SK-N-SH (cell line): ENCODE results near the gene IGFALS. TPM values are rescaled to one million over a fixed set of nuclear protein-coding genes. Genes with fewer than 3 reads are reported as not detected.

Experiments
- CTCF ChIA-PET: fragments of 300-600, 350-600 bp; formaldehyde crosslinking; extraction: SDS; loops from one replicate; lab custom pipeline; 2021; lab: Yijun Ruan, JAX
- POLR2A ChIA-PET: fragments of 350-600 bp; sonication (Branson Sonifier 250); formaldehyde crosslinking; extraction: SDS; loops from one replicate; lab custom pipeline; 2020; ENCODE audit warnings: antibody characterized with exemption, inconsistent platforms; lab: Yijun Ruan, JAX
- DNase-seq: peaks from one replicate; pipeline ENCODE4 v3.0.0; 2012
- H2AFZ ChIP-seq: fragments of 200-600 bp; sonication (generic); 2 replicates; pipeline ENCODE4 v1.8.1; 2016; ENCODE audit warnings: antibody characterized with exemption, mild to moderate bottlenecking, low read depth
- H3F3A ChIP-seq: fragments of 200-600 bp; sonication (generic); replicated peaks from 2 replicates; pipeline ENCODE3; 2016; ENCODE audit warnings: antibody characterized with exemption, mild to moderate bottlenecking; ENCODE audit not compliant: insufficient read depth
- H3K27ac ChIP-seq, 2 experiments: fragments of 200-500 bp in 1 of 2; fragments of 200-600 bp in 1 of 2; sonication (Bioruptor generic) in 1 of 2; sonication (generic), shearing (Covaris generic) in 1 of 2; 2 replicates each; pipeline versions ENCODE4 v1.5.1 to v1.6.1; 2014 to 2016; ENCODE audit warnings: low read depth in 2 of 2, inconsistent platforms in 1 of 2, low read length in 1 of 2, mild to moderate bottlenecking in 1 of 2, mixed read lengths in 1 of 2
- H3K27me3 ChIP-seq: fragments of 200-600 bp; sonication (generic), shearing (Covaris generic); 2 replicates; pipeline ENCODE4 v1.6.1; 2016; ENCODE audit warnings: mixed run types; ENCODE audit not compliant: insufficient read depth
- H3K36me3 ChIP-seq, 2 experiments: fragments of 200-500 bp in 1 of 2; fragments of 200-600 bp in 1 of 2; sonication (Bioruptor generic) in 1 of 2; sonication (generic) in 1 of 2; replicated peaks in 1 of 2; 2 replicates each; pipeline versions ENCODE3 to v1.5.1; 2014 to 2016; ENCODE audit warnings: low read length in 1 of 2, mild to moderate bottlenecking in 1 of 2; ENCODE audit not compliant: insufficient read depth in 2 of 2, control insufficient read depth in 1 of 2
- H3K4me1 ChIP-seq, 2 experiments: fragments of 200-500 bp in 1 of 2; fragments of 200-600 bp in 1 of 2; sonication (Bioruptor generic) in 1 of 2; sonication (generic), shearing (Covaris generic) in 1 of 2; 2 replicates each; pipeline versions ENCODE4 v1.5.1 to v1.6.1; 2014 to 2016; ENCODE audit warnings: low read depth in 1 of 2, low read length in 1 of 2, mixed run types in 1 of 2; ENCODE audit not compliant: insufficient read depth in 2 of 2, control insufficient read depth in 1 of 2
- H3K4me2 ChIP-seq: fragments of 200-600 bp; sonication (generic), shearing (Covaris generic); 2 replicates; pipeline ENCODE4 v1.6.1; 2017; ENCODE audit warnings: mixed run types
- H3K4me3 ChIP-seq, 2 experiments: fragments of 200-500 bp in 1 of 2; fragments of 200-600 bp in 1 of 2; sonication (Bioruptor generic) in 1 of 2; sonication (generic), shearing (Covaris generic) in 1 of 2; 2 replicates each; pipeline versions ENCODE4 v1.5.1 to v1.8.1; 2014 to 2016; ENCODE audit warnings: low read depth in 2 of 2, inconsistent platforms in 1 of 2, low read length in 1 of 2, mild to moderate bottlenecking in 1 of 2, mixed read lengths in 1 of 2, moderate library complexity in 1 of 2
- H3K79me2 ChIP-seq: fragments of 200-600 bp; sonication (generic); 2 replicates; pipeline ENCODE4 v1.8.1; 2017; ENCODE audit warnings: mild to moderate bottlenecking; ENCODE audit not compliant: insufficient read depth
- H3K9ac ChIP-seq: fragments of 200-600 bp; sonication (generic); 2 replicates; pipeline ENCODE4 v1.6.1; 2017; ENCODE audit warnings: mixed run types
- H3K9me2 ChIP-seq: fragments of 200-600 bp; sonication (generic); 2 replicates; pipeline ENCODE4 v1.6.1; 2017; ENCODE audit warnings: mixed run types
- H3K9me3 ChIP-seq: fragments of 200-600 bp; sonication (generic); 2 replicates; pipeline ENCODE4 v1.6.1; 2017; ENCODE audit warnings: mixed run types, mild to moderate bottlenecking, moderate library complexity
- H4K20me1 ChIP-seq: fragments of 200-600 bp; sonication (generic); 2 replicates; pipeline ENCODE4 v1.6.1; 2017; ENCODE audit warnings: mild to moderate bottlenecking, mixed run types; ENCODE audit not compliant: insufficient read depth
- CTCF ChIP-seq: fragments of 200-600 bp; sonication (generic); IDR thresholded peaks from 2 replicates; pipeline ENCODE4 v1.6.1; 2017; ENCODE audit warnings: antibody characterized with exemption, mild to moderate bottlenecking, moderate library complexity
- FOXM1 ChIP-seq: IDR thresholded peaks from 2 replicates; pipeline ENCODE4 v1.4.0; 2012; ENCODE audit warnings: low read depth, mild to moderate bottlenecking
- GATA2 ChIP-seq: sonication (generic); formaldehyde crosslinking; IDR thresholded peaks from 2 replicates; pipeline ENCODE4 v1.5.0; 2020; ENCODE audit warnings: mild to moderate bottlenecking, missing genetic modification reagents
- JUND ChIP-seq: IDR thresholded peaks from 2 replicates; pipeline ENCODE4 v1.4.0; 2012
- NRF1 ChIP-seq: IDR thresholded peaks from 2 replicates; pipeline ENCODE4 v1.6.1; 2012; ENCODE audit warnings: low read depth, mild to moderate bottlenecking, low read length
- TCF12 ChIP-seq: IDR thresholded peaks from 2 replicates; pipeline ENCODE4 v1.4.0; 2012
- USF1 ChIP-seq: IDR thresholded peaks from 2 replicates; pipeline ENCODE4 v1.4.0; 2012; ENCODE audit warnings: low read depth, borderline replicate concordance
- ZBTB33 ChIP-seq: IDR thresholded peaks from 2 replicates; pipeline ENCODE4 v1.4.0; 2012; ENCODE audit warnings: low read depth, borderline replicate concordance
- WGBS: methylation state at CpG from one replicate; pipeline ENCODE4 v1.1.6; 2017; ENCODE audit warnings: low lambda C conversion rate; 5-methylcytosine and 5-hydroxymethylcytosine counted together
- polyA plus RNA-seq, 3 experiments: library from polyadenylated mRNA; depleted of rRNA; stranded (reverse); fragments of >200 nt; gene quantifications; 2 replicates each; pipeline ENCODE4 v1.2.3, GENCODE V29; 2012

The IGFALS gene
- polyA plus RNA-seq, 1 of the 3 experiments (the other 2 are of a cell fraction) = 0.02 TPM

GRCh38 chr16:1775006-1775845 lies 18.3 kb downstream of the IGFALS start:
- Histone ChIP-seq H2AFZ (no peak overlapping the region), H3K27me3 (no peaks in the 10 kb centered on the region), H3K9me2 (no peaks in the 10 kb centered on the region), H3K4me3 (no peak overlapping the region), H3K9me3 (no peaks in the 10 kb centered on the region), H3F3A (peaks cover 7% of the 10 kb centered on the region), H3K79me2 (peaks cover 31% of the 10 kb centered on the region), H3K9ac (no peak overlapping the region), H3K27ac (no peak overlapping the region)
- POLR2A ChIA-PET = no interaction called here
- no peak for TF ChIP-seq CTCF
- TF ChIP-seq, all 33 proteins: peak for 0
- Histone ChIP-seq H3K36me3 (peaks cover 5 to 37% of the 10 kb centered on the region in 2 experiments), H4K20me1 (peaks cover 6% of the 10 kb centered on the region; the same call in 1 of the 2 replicates), H3K4me2 (0 out of 2 replicates have a peak overlapping the region, but pooled peaks have one; percentile 95), H3K4me1 (peaks cover 0 to 25% of the 10 kb centered on the region in 2 experiments; a peak in 2 of 4 replicates)
- DNase-seq = no peak
- CTCF ChIA-PET = interaction anchor here (1.4 to 4.4 kb wide), 2 partner anchors 8 to 14 kb away, joined by 3 to 40 read pairs; partner anchors contain the start of genes NUBP2 and SPSB3
- WGBS = 89% methylated on average over 21 of the region's 30 CpGs

GRCh38 chr16:1774448-1774780 lies 19.1 kb downstream of the IGFALS start:
- H3K27ac ChIP-seq = no peak overlapping the region; a peak in 1 of 4 replicates
- no peak overlapping the region; the same call in 1 of the 2 replicates for H3K9ac ChIP-seq
- no peaks in the 10 kb centered on the region for H3K9me3 ChIP-seq
- peaks cover 11% of the 10 kb centered on the region for H3F3A ChIP-seq
- H3K9me2 ChIP-seq = no peaks in the 10 kb centered on the region
- TF ChIP-seq JUND (no peak), NRF1 (no peak), GATA2 (CRISPR knock-in tag) (no peak), ZBTB33 (no peak), TCF12 (no peak), FOXM1 (no peak), USF1 (no peak)
- no peak overlapping the region for H2AFZ ChIP-seq
- peaks cover 6 to 39% of the 10 kb centered on the region in 2 experiments for H3K36me3 ChIP-seq
- H3K4me3 ChIP-seq = peak overlapping the region; percentile 90 to 91
- H3K79me2 ChIP-seq = peaks cover 31% of the 10 kb centered on the region
- DNase-seq = no peak
- H3K4me2 ChIP-seq = peak overlapping the region; percentile 95
- 87% methylated on average over 7 of the region's 7 CpGs for WGBS
- H4K20me1 ChIP-seq = peaks cover 9% of the 10 kb centered on the region; the same call in 1 of the 2 replicates
- peaks cover 0 to 32% of the 10 kb centered on the region in 2 experiments; a peak in 2 of 4 replicates for H3K4me1 ChIP-seq
- no peaks in the 10 kb centered on the region for H3K27me3 ChIP-seq
- ChIA-PET POLR2A (interaction anchor here (1.0 kb wide), 1 partner anchor 8 kb away, joined by 3 read pairs; the partner anchor contains the start of genes NUBP2 and SPSB3), CTCF (interaction anchor here (0.5 to 4.4 kb wide), 7 partner anchors 9 to 373 kb away, joined by 3 to 40 read pairs (median 3); partner anchors contain the start of genes NUBP2 and SPSB3)
